Activated T-cell treated with anti-CD3 and anti-CD28 coated beads, Interleukin-2, amount 50 U/mL, for 48 hours (primary cell): Measurements from ENCODE around the gene RNPS1.
"Not testable (repeated sequence)": the region's sequence is repeated elsewhere in the genome, so short reads cannot be mapped to it uniquely, and the experiment has no call there.

Experiments
- DNase-seq, 2 experiments: peaks; one replicate each; pipeline ENCODE4 v3.0.0-alpha.2; 2020

Gene RNPS1

GRCh38 chr16:2282262-2282661 is 14.3 kb upstream of the RNPS1 start:
- DNase-seq = no peak

- no peak for DNase-seq
Observed at GRCh38 chr16:2280981-2281542, 13.1 kb upstream of the RNPS1 start.

GRCh38 chr16:2280461-2280860 is 12.5 kb upstream of the RNPS1 start:
- DNase-seq = no peak

GRCh38 chr16:2278956-2279800 is 11.3 kb upstream of the RNPS1 start:
- no peak for DNase-seq

- DNase-seq = no peak
Observed at GRCh38 chr16:2278272-2278608, 10.3 kb upstream of the RNPS1 start.

GRCh38 chr16:2277466-2278271 is 9.7 kb upstream of the RNPS1 start:
- DNase-seq = no peak

GRCh38 chr16:2276368-2277195 is 8.7 kb upstream of the RNPS1 start:
- no peak for DNase-seq

GRCh38 chr16:2275476-2276367 is 7.8 kb upstream of the RNPS1 start:
- no peak for DNase-seq

- DNase-seq = no peak
Observed at GRCh38 chr16:2273931-2274330, 6.0 kb upstream of the RNPS1 start.

GRCh38 chr16:2273484-2273883 is 5.6 kb upstream of the RNPS1 start:
- no peak for DNase-seq

- DNase-seq = no peak
Observed at GRCh38 chr16:2271848-2272461, 4.0 kb upstream of the RNPS1 start.

- DNase-seq = no peak
Observed at GRCh38 chr16:2270588-2271470, 2.9 kb upstream of the RNPS1 start.

GRCh38 chr16:2270070-2270462 is 2.1 kb upstream of the RNPS1 start:
- DNase-seq = no peak

GRCh38 chr16:2267505-2267912 is 417 bp downstream of the RNPS1 start:
- DNase-seq = not testable (repeated sequence)

- peak; percentile 50 to 51 for DNase-seq
Observed at GRCh38 chr16:2266887-2267286, 1.0 kb downstream of the RNPS1 start.

- not testable (repeated sequence) for DNase-seq
Observed at GRCh38 chr16:2263026-2263425, 4.9 kb downstream of the RNPS1 start.

GRCh38 chr16:2260250-2260649 is 7.7 kb downstream of the RNPS1 start:
- DNase-seq = no peak

- DNase-seq = not testable (repeated sequence)
Observed at GRCh38 chr16:2258530-2258929, 9.4 kb downstream of the RNPS1 start.

- no peak for DNase-seq
Observed at GRCh38 chr16:2257726-2258125, 10.2 kb downstream of the RNPS1 start.

GRCh38 chr16:2256531-2257140 is 11.3 kb downstream of the RNPS1 start:
- DNase-seq = no peak
